ENCODE measurements around the gene SLC2A5. TPM values are rescaled to one million over a fixed set of nuclear protein-coding genes. Genes with fewer than 3 reads are reported as not detected.
A peak's percentile ranks its signal among the peaks of the same experiment; 100 is the strongest.

Gene SLC2A5
- total RNA-seq, 1 donor: 2.2 TPM

- H3K4me3 ChIP-seq (ENCODE audit: low read depth, low read length): no peak overlapping the region
- no peak for DNase-seq (ENCODE audit: low read depth)
- TF ChIP-seq CTCF (IDR thresholded peaks at IDR 0.05; ENCODE audit: insufficient read depth, low read depth, low read length): no peak
These were observed 41.9 kb upstream of the SLC2A5 start for GRCh38 chr1:9111357-9111691.

GRCh38 chr1:9110669-9111356, 41.4 kb upstream of the SLC2A5 start:
- peak; percentile 97 for TF ChIP-seq CTCF (IDR thresholded peaks at IDR 0.05; ENCODE audit: insufficient read depth, low read depth, low read length)
- H3K4me3 ChIP-seq (ENCODE audit: low read depth, low read length): no peak overlapping the region
- DNase-seq (ENCODE audit: low read depth): peak; percentile 95

- TF ChIP-seq CTCF (IDR thresholded peaks at IDR 0.05; ENCODE audit: insufficient read depth, low read depth, low read length): no peak
- H3K4me3 ChIP-seq (ENCODE audit: low read depth, low read length): no peak overlapping the region
- DNase-seq (ENCODE audit: low read depth): no peak
These were observed 38.7 kb upstream of the SLC2A5 start for GRCh38 chr1:9108056-9108665.

- no peak for TF ChIP-seq CTCF (IDR thresholded peaks at IDR 0.05; ENCODE audit: insufficient read depth, low read depth, low read length)
- H3K4me3 ChIP-seq (ENCODE audit: low read depth, low read length): no peak overlapping the region
- DNase-seq (ENCODE audit: low read depth): no peak
These were observed 37.7 kb upstream of the SLC2A5 start for GRCh38 chr1:9107136-9107535.

GRCh38 chr1:9106286-9106685, 36.9 kb upstream of the SLC2A5 start:
- no peak for DNase-seq (ENCODE audit: low read depth)
- H3K4me3 ChIP-seq (ENCODE audit: low read depth, low read length): no peak overlapping the region
- no peak for TF ChIP-seq CTCF (IDR thresholded peaks at IDR 0.05; ENCODE audit: insufficient read depth, low read depth, low read length)

GRCh38 chr1:9105336-9105867, 36.0 kb upstream of the SLC2A5 start:
- DNase-seq (ENCODE audit: low read depth): no peak
- TF ChIP-seq CTCF (IDR thresholded peaks at IDR 0.05; ENCODE audit: insufficient read depth, low read depth, low read length): no peak

More at GRCh38 chr1:9105336-9105867, 36.0 kb upstream of the SLC2A5 start:
- no peak overlapping the region for H3K4me3 ChIP-seq (ENCODE audit: low read depth, low read length)
